ENCODE measurements around the gene RAB21. TPM values are rescaled to one million over a fixed set of nuclear protein-coding genes. Genes with fewer than 3 reads are reported as not detected.
"Not testable (repeated sequence)": the region's sequence is repeated elsewhere in the genome, so short reads cannot be mapped to it uniquely, and the experiment has no call there.

Gene RAB21
- total RNA-seq, 5 donors from 2014 or later (not counting 1 experiment from before 2014, with no cell fraction given): 55.3 to 65.2 (median 63.6) TPM

- H3K27me3 Mint-ChIP-seq; POLR2A ChIA-PET; H3K4me1 ChIP-seq (ENCODE audit: control insufficient read depth in 1 of 2, extremely low read depth in 1 of 2, insufficient read depth in 2 of 2, low read length in 2 of 2); DNase-seq; H3K36me3 Mint-ChIP-seq; H3K4me3 Mint-ChIP-seq; H3K9me3 Mint-ChIP-seq; H3K4me1 Mint-ChIP-seq; H3K27ac ChIP-seq (ENCODE audit: low read length); H3K36me3 ChIP-seq (ENCODE audit: control insufficient read depth in 2 of 2, extremely low read depth in 1 of 2, insufficient read depth in 1 of 2, low read length in 1 of 2); CTCF ChIA-PET; H3K27ac Mint-ChIP-seq; ATAC-seq (replicated peaks in 1 of 4); H3K27me3 ChIP-seq (replicated peaks in 1 of 2; ENCODE audit: control insufficient read depth in 2 of 2, extremely low read depth in 1 of 2, insufficient read depth in 2 of 2, low read length in 1 of 2); H3K9me3 ChIP-seq; H3K4me3 ChIP-seq (ENCODE audit: control insufficient read depth in 1 of 2, extremely low read depth in 1 of 2, low read length in 1 of 2): not testable (repeated sequence)
- WGBS (ENCODE audit: insufficient coverage): 90% methylated on average over 2 of the region's 3 CpGs
Observed at GRCh38 chr12:71822088-71822487, 67.4 kb downstream of the RAB21 start.

GRCh38 chr12:71828813-71829212 lies 74.2 kb downstream of the RAB21 start:
- POLR2A ChIA-PET: no interaction called here

GRCh38 chr12:71837356-71837755 lies 82.7 kb downstream of the RAB21 start:
- peaks cover 13 to 25% of the 10 kb centered on the region in 2 experiments for H3K4me1 ChIP-seq (ENCODE audit: control insufficient read depth in 1 of 2, extremely low read depth in 1 of 2, insufficient read depth in 2 of 2, low read length in 2 of 2)
- ATAC-seq (replicated peaks in 1 of 4): no peak
- POLR2A ChIA-PET: no interaction called here
- Mint-ChIP-seq H3K27ac (peak overlapping the region; percentile 70 to 75), H3K27me3 (peaks cover 9 to 14% of the 10 kb centered on the region in 2 donors), H3K4me1 (peaks cover 43 to 55% (median 48%) of the 10 kb centered on the region in 3 donors), H3K9me3 (no peaks in the 10 kb centered on the region), H3K36me3 (peaks cover 11% of the 10 kb centered on the region), H3K4me3 (no peak overlapping the region)
- CTCF ChIA-PET: interaction anchor here (0.8 to 1.9 kb wide), 3 partner anchors 12 to 57 kb away, joined by 3 to 9 read pairs (median 4); no protein-coding TSS in a partner anchor
- H3K27ac ChIP-seq (ENCODE audit: low read length): peak overlapping the region; percentile 97
- DNase-seq: no peak
- H3K9me3 ChIP-seq: no peaks in the 10 kb centered on the region
- peaks cover 0 to 14% of the 10 kb centered on the region in 2 experiments for H3K27me3 ChIP-seq (replicated peaks in 1 of 2; ENCODE audit: control insufficient read depth in 2 of 2, extremely low read depth in 1 of 2, insufficient read depth in 2 of 2, low read length in 1 of 2)
- H3K4me3 ChIP-seq (ENCODE audit: control insufficient read depth in 1 of 2, extremely low read depth in 1 of 2, low read length in 1 of 2): no peak overlapping the region
- H3K36me3 ChIP-seq (ENCODE audit: control insufficient read depth in 2 of 2, extremely low read depth in 1 of 2, insufficient read depth in 1 of 2, low read length in 1 of 2): peaks cover 0 to 3% of the 10 kb centered on the region in 2 donors
- WGBS (ENCODE audit: insufficient coverage): 96% methylated on average over 4 of the region's 5 CpGs

More at GRCh38 chr12:71828813-71829212, 74.2 kb downstream of the RAB21 start:
- Mint-ChIP-seq H3K9me3 (no peaks in the 10 kb centered on the region), H3K4me3 (no peak overlapping the region), H3K4me1 (no peaks in the 10 kb centered on the region), H3K27me3 (peaks cover 11 to 16% of the 10 kb centered on the region in 2 donors), H3K27ac (no peak overlapping the region), H3K36me3 (no peaks in the 10 kb centered on the region)
- H3K4me3 ChIP-seq (ENCODE audit: control insufficient read depth in 1 of 2, extremely low read depth in 1 of 2, low read length in 1 of 2): no peak overlapping the region
- WGBS (ENCODE audit: insufficient coverage): no CpG with 5 or more reads among the region's 2 CpGs
- H3K27ac ChIP-seq (ENCODE audit: low read length): no peak overlapping the region
- DNase-seq: no peak
- no peaks in the 10 kb centered on the region for H3K4me1 ChIP-seq (ENCODE audit: control insufficient read depth in 1 of 2, extremely low read depth in 1 of 2, insufficient read depth in 2 of 2, low read length in 2 of 2)
- peaks cover 0 to 4% of the 10 kb centered on the region in 2 experiments for H3K27me3 ChIP-seq (replicated peaks in 1 of 2; ENCODE audit: control insufficient read depth in 2 of 2, extremely low read depth in 1 of 2, insufficient read depth in 2 of 2, low read length in 1 of 2)
- CTCF ChIA-PET: no interaction called here
- no peaks in the 10 kb centered on the region for H3K36me3 ChIP-seq (ENCODE audit: control insufficient read depth in 2 of 2, extremely low read depth in 1 of 2, insufficient read depth in 1 of 2, low read length in 1 of 2)
- ATAC-seq (replicated peaks in 1 of 4): no peak
- H3K9me3 ChIP-seq: no peaks in the 10 kb centered on the region

GRCh38 chr12:71838231-71838630 lies 83.6 kb downstream of the RAB21 start:
- peaks cover 0 to 3% of the 10 kb centered on the region in 2 donors for H3K36me3 ChIP-seq (ENCODE audit: control insufficient read depth in 2 of 2, extremely low read depth in 1 of 2, insufficient read depth in 1 of 2, low read length in 1 of 2)
- Mint-ChIP-seq H3K27ac (peak overlapping the region; percentile 96 to 99), H3K4me1 (peaks cover 46 to 60% (median 54%) of the 10 kb centered on the region in 3 donors), H3K27me3 (peaks cover 9 to 10% of the 10 kb centered on the region in 2 donors), H3K36me3 (peaks cover 11% of the 10 kb centered on the region), H3K9me3 (no peaks in the 10 kb centered on the region), H3K4me3 (peak overlapping the region; percentile 49 to 98 (median 92))
- peak overlapping the region; percentile 97 for H3K27ac ChIP-seq (ENCODE audit: low read length)
- DNase-seq (no peak), ATAC-seq (replicated peaks in 1 of 4) (no peak)
- H3K4me3 ChIP-seq (ENCODE audit: control insufficient read depth in 1 of 2, extremely low read depth in 1 of 2, low read length in 1 of 2): no peak overlapping the region
- peaks cover 0 to 10% of the 10 kb centered on the region in 2 experiments for H3K27me3 ChIP-seq (replicated peaks in 1 of 2; ENCODE audit: control insufficient read depth in 2 of 2, extremely low read depth in 1 of 2, insufficient read depth in 2 of 2, low read length in 1 of 2)
- CTCF ChIA-PET: interaction anchor here (0.6 to 2.9 kb wide), 6 partner anchors 8 to 91 kb away, joined by 3 to 19 read pairs (median 10); no protein-coding TSS in a partner anchor
- 100% methylated on average over 1 of the region's 6 CpGs for WGBS (ENCODE audit: insufficient coverage)
- no peaks in the 10 kb centered on the region for H3K9me3 ChIP-seq
- POLR2A ChIA-PET: interaction anchor here in 1 of 2 donors (0.7 to 1.1 kb wide), 2 partner anchors 8 to 82 kb away, joined by 3 to 4 read pairs; no protein-coding TSS in a partner anchor
- peaks cover 15 to 25% of the 10 kb centered on the region in 2 experiments for H3K4me1 ChIP-seq (ENCODE audit: control insufficient read depth in 1 of 2, extremely low read depth in 1 of 2, insufficient read depth in 2 of 2, low read length in 2 of 2)

GRCh38 chr12:71838676-71839075 lies 84.0 kb downstream of the RAB21 start:
- H3K36me3 Mint-ChIP-seq: peaks cover 11% of the 10 kb centered on the region
- peak overlapping the region; percentile 92 to 98 (median 97) for H3K4me3 Mint-ChIP-seq
- WGBS (ENCODE audit: insufficient coverage): 87% methylated on average over 3 of the region's 6 CpGs
- H3K4me1 Mint-ChIP-seq: peaks cover 46 to 60% (median 55%) of the 10 kb centered on the region in 3 donors
- peak overlapping the region; percentile 97 for H3K27ac ChIP-seq (ENCODE audit: low read length)
- H3K9me3 Mint-ChIP-seq: no peaks in the 10 kb centered on the region
- ATAC-seq (replicated peaks in 1 of 4) (no peak), DNase-seq (peak in 1 of 35 experiments; percentile 9)
- H3K27ac Mint-ChIP-seq: peak overlapping the region; percentile 96 to 99
- peaks cover 0 to 3% of the 10 kb centered on the region in 2 donors for H3K36me3 ChIP-seq (ENCODE audit: control insufficient read depth in 2 of 2, extremely low read depth in 1 of 2, insufficient read depth in 1 of 2, low read length in 1 of 2)
- peaks cover 15 to 25% of the 10 kb centered on the region in 2 experiments for H3K4me1 ChIP-seq (ENCODE audit: control insufficient read depth in 1 of 2, extremely low read depth in 1 of 2, insufficient read depth in 2 of 2, low read length in 2 of 2)
- H3K4me3 ChIP-seq (ENCODE audit: control insufficient read depth in 1 of 2, extremely low read depth in 1 of 2, low read length in 1 of 2): peak overlapping the region; percentile 86 to 97
- peaks cover 0 to 10% of the 10 kb centered on the region in 2 experiments for H3K27me3 ChIP-seq (replicated peaks in 1 of 2; ENCODE audit: control insufficient read depth in 2 of 2, extremely low read depth in 1 of 2, insufficient read depth in 2 of 2, low read length in 1 of 2)
- POLR2A ChIA-PET: interaction anchor here (0.6 to 1.8 kb wide), 5 partner anchors 8 to 175 kb away, joined by 3 to 10 read pairs (median 4); partner anchors contain the start of genes THAP2 (in 1 of the 2) and ZFC3H1 (in 1 of the 2)
- CTCF ChIA-PET: interaction anchor here (0.6 to 2.9 kb wide), 5 partner anchors 8 to 92 kb away, joined by 4 to 19 read pairs (median 10); no protein-coding TSS in a partner anchor
- H3K27me3 Mint-ChIP-seq: peaks cover 7 to 8% of the 10 kb centered on the region in 2 donors
- H3K9me3 ChIP-seq: no peaks in the 10 kb centered on the region

GRCh38 chr12:71840231-71840847 lies 85.7 kb downstream of the RAB21 start:
- DNase-seq (peak in 21 of 35 experiments; percentile 4 to 43 (median 21)), ATAC-seq (replicated peaks in 1 of 4) (peak; percentile 24 to 37 (median 30))
- Histone ChIP-seq H3K9me3 (no peaks in the 10 kb centered on the region), H3K27ac (ENCODE audit: low read length) (peak overlapping the region; percentile 97), H3K27me3 (replicated peaks in 1 of 2; ENCODE audit: control insufficient read depth in 2 of 2, extremely low read depth in 1 of 2, insufficient read depth in 2 of 2, low read length in 1 of 2) (peaks cover 0 to 3% of the 10 kb centered on the region in 2 experiments), H3K36me3 (ENCODE audit: control insufficient read depth in 2 of 2, extremely low read depth in 1 of 2, insufficient read depth in 1 of 2, low read length in 1 of 2) (peaks cover 0 to 8% of the 10 kb centered on the region in 2 donors), H3K4me1 (ENCODE audit: control insufficient read depth in 1 of 2, extremely low read depth in 1 of 2, insufficient read depth in 2 of 2, low read length in 2 of 2) (peaks cover 15 to 26% of the 10 kb centered on the region in 2 experiments), H3K4me3 (ENCODE audit: control insufficient read depth in 1 of 2, extremely low read depth in 1 of 2, low read length in 1 of 2) (peak overlapping the region; percentile 86 to 97)
- WGBS (ENCODE audit: insufficient coverage): 3% methylated on average over 16 of the region's 20 CpGs
- peaks cover 46 to 57% (median 55%) of the 10 kb centered on the region in 3 donors for H3K4me1 Mint-ChIP-seq
- H3K27me3 Mint-ChIP-seq: peaks cover 0 to under 1% of the 10 kb centered on the region in 2 donors
- peaks cover 11% of the 10 kb centered on the region for H3K36me3 Mint-ChIP-seq
- peak overlapping the region; percentile 96 to 99 for H3K27ac Mint-ChIP-seq
- H3K4me3 Mint-ChIP-seq: peak overlapping the region; percentile 92 to 98 (median 97)
- ChIA-PET CTCF (interaction anchor here (1.1 to 2.9 kb wide), 3 partner anchors 60 to 95 kb away, joined by 3 to 19 read pairs (median 7); no protein-coding TSS in a partner anchor), POLR2A (interaction anchor here (0.6 to 1.8 kb wide), 9 partner anchors 8 to 177 kb away, joined by 3 to 10 read pairs (median 3); partner anchors contain the start of genes THAP2 (in 1 of the 2) and ZFC3H1 (in 1 of the 2))
- H3K9me3 Mint-ChIP-seq: no peaks in the 10 kb centered on the region
